Measurements from ENCODE around the gene C12orf54. TPM values are rescaled to one million over a fixed set of nuclear protein-coding genes. Genes with fewer than 3 reads are reported as not detected.
"Not testable (repeated sequence)": the region's sequence is repeated elsewhere in the genome, so short reads cannot be mapped to it uniquely, and the experiment has no call there.

The C12orf54 gene
- total RNA-seq, 2 donors from 2014 or later, result not detected

DNA sequence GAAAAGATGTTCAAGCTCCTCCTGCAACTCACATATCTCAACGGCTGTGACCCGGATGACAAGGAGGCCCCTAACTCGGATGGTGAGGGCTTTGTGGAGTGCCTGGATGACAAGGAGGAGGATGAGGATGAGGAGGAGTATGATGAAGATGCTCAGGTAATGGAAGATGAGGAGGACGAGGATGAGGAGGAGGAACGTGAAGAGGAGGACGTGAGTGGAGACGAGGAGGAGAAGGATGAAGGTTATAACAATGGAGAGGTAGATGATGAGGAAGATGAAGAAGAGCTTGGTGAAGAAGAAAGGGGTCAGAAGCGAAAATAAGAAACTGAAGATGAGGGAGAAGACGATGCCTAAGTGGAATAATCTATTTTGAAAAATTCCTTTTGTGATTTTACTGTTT, 9.2 kb upstream of the C12orf54 start:
- H3K27ac Mint-ChIP-seq, result no peak overlapping the region
- WGBS, 2 experiments (ENCODE audit: insufficient coverage in 1 of 2, insufficient read length in 1 of 2), result 77 to 78% methylated on average over 6 to 8 of the region's 9 CpGs
- no peaks in the 10 kb centered on the region for H3K4me1 Mint-ChIP-seq
- no peaks in the 10 kb centered on the region for H3K4me1 ChIP-seq (ENCODE audit: control insufficient read depth, insufficient read depth, low read length)
- TF ChIP-seq, protein P1, sequence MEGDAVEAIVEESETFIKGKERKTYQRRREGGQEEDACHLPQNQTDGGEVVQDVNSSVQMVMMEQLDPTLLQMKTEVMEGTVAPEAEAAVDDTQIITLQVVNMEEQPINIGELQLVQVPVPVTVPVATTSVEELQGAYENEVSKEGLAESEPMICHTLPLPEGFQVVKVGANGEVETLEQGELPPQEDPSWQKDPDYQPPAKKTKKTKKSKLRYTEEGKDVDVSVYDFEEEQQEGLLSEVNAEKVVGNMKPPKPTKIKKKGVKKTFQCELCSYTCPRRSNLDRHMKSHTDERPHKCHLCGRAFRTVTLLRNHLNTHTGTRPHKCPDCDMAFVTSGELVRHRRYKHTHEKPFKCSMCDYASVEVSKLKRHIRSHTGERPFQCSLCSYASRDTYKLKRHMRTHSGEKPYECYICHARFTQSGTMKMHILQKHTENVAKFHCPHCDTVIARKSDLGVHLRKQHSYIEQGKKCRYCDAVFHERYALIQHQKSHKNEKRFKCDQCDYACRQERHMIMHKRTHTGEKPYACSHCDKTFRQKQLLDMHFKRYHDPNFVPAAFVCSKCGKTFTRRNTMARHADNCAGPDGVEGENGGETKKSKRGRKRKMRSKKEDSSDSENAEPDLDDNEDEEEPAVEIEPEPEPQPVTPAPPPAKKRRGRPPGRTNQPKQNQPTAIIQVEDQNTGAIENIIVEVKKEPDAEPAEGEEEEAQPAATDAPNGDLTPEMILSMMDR (conservative IDR thresholded peaks at IDR 0.05), result no peak
- H3K9me3 ChIP-seq (ENCODE audit: control insufficient read depth, low read length), result peaks cover 37% of the 10 kb centered on the region
- peaks cover 77% of the 10 kb centered on the region for H3K9me3 Mint-ChIP-seq
- H3K4me3 Mint-ChIP-seq, result no peak overlapping the region
- no peak for DNase-seq
- H3K27me3 ChIP-seq (ENCODE audit: control insufficient read depth, insufficient read depth, low read length, poor library complexity, severe bottlenecking), result no peaks in the 10 kb centered on the region
- peaks cover 6% of the 10 kb centered on the region for H3K27me3 Mint-ChIP-seq (ENCODE audit: insufficient read depth)
- no peak overlapping the region for H3K27ac ChIP-seq (ENCODE audit: low read depth, low read length)
- H3K4me3 ChIP-seq (ENCODE audit: low read length), result no peak overlapping the region
- H3K36me3 Mint-ChIP-seq (ENCODE audit: low read depth), result no peaks in the 10 kb centered on the region
- no peak overlapping the region for H3K9ac ChIP-seq (ENCODE audit: extremely low read depth, low read length, poor library complexity, severe bottlenecking)
- no peaks in the 10 kb centered on the region for H3K36me3 ChIP-seq (ENCODE audit: control insufficient read depth, insufficient read depth, low read length)

DNA sequence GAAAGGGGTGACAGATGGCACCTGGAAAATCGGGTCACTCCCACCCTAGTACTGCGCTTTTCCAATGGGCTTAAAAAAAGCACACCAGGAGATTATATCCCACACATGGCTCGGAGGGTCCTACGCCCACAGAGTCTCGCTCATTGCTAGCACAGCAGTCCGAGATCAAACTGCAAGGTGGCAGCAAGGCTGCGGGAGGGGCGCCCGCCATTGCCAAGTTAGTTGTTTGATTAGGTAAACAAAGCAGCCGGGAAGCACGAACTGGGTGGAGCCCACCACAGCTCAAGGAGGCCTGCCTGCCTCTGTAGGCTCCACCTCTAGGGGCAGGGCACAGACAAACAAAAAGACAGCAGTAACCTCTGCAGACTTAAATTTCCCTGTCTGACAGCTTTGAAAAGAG, 7.8 kb upstream of the C12orf54 start:
- H3K27me3 Mint-ChIP-seq (ENCODE audit: insufficient read depth); H3K4me3 ChIP-seq (ENCODE audit: low read length); H3K27me3 ChIP-seq (ENCODE audit: control insufficient read depth, insufficient read depth, low read length, poor library complexity, severe bottlenecking); H3K36me3 Mint-ChIP-seq (ENCODE audit: low read depth); H3K4me1 ChIP-seq (ENCODE audit: control insufficient read depth, insufficient read depth, low read length); H3K4me1 Mint-ChIP-seq; H3K4me3 Mint-ChIP-seq; H3K27ac ChIP-seq (ENCODE audit: low read depth, low read length); H3K27ac Mint-ChIP-seq; DNase-seq; H3K36me3 ChIP-seq (ENCODE audit: control insufficient read depth, insufficient read depth, low read length); H3K9ac ChIP-seq (ENCODE audit: extremely low read depth, low read length, poor library complexity, severe bottlenecking): not testable (repeated sequence)
- H3K9me3 ChIP-seq (ENCODE audit: control insufficient read depth, low read length), result peaks cover 24% of the 10 kb centered on the region
- WGBS, 2 experiments (ENCODE audit: insufficient coverage in 1 of 2, insufficient read length in 1 of 2), result 82% methylated on average over 11 of the region's 11 CpGs; no CpG with 5 or more reads in 1 of the 2 experiments
- H3K9me3 Mint-ChIP-seq, result peaks cover 69% of the 10 kb centered on the region

DNA sequence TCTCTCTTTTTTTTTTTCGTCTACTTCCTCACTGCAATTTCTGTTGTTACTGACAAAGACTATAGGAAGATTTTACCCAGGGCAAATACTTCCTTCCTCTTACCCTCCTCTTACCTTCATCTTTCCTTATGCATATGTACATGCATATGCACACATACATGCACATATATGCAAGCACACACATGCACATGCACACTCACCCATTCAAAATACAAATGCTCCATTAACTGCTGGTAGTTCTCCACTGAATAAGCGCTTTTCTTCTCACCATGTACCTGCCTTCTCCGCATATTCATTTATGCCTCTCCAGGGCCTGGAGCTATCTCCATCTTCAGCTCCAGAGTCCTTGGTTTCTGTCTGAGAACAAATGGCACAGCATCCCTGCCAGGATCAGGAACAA, 632 bp downstream of the C12orf54 start:
- peaks cover 8% of the 10 kb centered on the region for H3K27me3 ChIP-seq (ENCODE audit: control insufficient read depth, insufficient read depth, low read length, poor library complexity, severe bottlenecking)
- no peak overlapping the region for H3K4me3 ChIP-seq (ENCODE audit: low read length)
- Mint-ChIP-seq H3K27ac (no peak overlapping the region), H3K4me1 (no peaks in the 10 kb centered on the region), H3K9me3 (peaks cover 16% of the 10 kb centered on the region), H3K4me3 (no peak overlapping the region), H3K36me3 (ENCODE audit: low read depth) (no peaks in the 10 kb centered on the region), H3K27me3 (ENCODE audit: insufficient read depth) (peaks cover 4% of the 10 kb centered on the region)
- no peaks in the 10 kb centered on the region for H3K9me3 ChIP-seq (ENCODE audit: control insufficient read depth, low read length)
- no peaks in the 10 kb centered on the region for H3K4me1 ChIP-seq (ENCODE audit: control insufficient read depth, insufficient read depth, low read length)
- 88 to 100% methylated on average over 2 to 3 of the region's 3 CpGs for WGBS, 2 experiments (ENCODE audit: insufficient coverage in 1 of 2, insufficient read length in 1 of 2)
- no peaks in the 10 kb centered on the region for H3K36me3 ChIP-seq (ENCODE audit: control insufficient read depth, insufficient read depth, low read length)
- H3K27ac ChIP-seq (ENCODE audit: low read depth, low read length), result no peak overlapping the region
- no peak overlapping the region for H3K9ac ChIP-seq (ENCODE audit: extremely low read depth, low read length, poor library complexity, severe bottlenecking)
- DNase-seq, result no peak
- TF ChIP-seq, protein P1 (conservative IDR thresholded peaks at IDR 0.05), result no peak

DNA sequence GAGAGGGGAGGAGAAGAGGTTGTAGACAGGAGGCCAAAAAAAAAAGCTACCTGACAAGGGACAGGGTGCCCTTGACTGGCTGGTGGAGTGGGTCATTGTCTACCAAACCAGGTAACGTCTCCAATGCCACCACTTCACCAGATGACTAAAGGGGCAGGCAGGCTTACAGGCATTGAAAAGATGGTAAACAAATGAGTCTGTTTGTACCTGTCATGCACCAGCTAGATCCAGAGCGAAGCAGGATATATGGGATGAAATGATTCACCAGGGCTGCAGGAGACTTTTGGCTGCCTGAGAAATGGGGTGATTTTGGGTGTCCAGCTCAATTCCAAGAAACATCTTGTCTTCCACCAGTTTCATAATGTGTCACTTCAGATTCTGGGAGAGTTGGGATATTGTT, 4.0 kb downstream of the C12orf54 start:
- Histone ChIP-seq H3K9ac (ENCODE audit: extremely low read depth, low read length, poor library complexity, severe bottlenecking) (no peak overlapping the region), H3K27me3 (ENCODE audit: control insufficient read depth, insufficient read depth, low read length, poor library complexity, severe bottlenecking) (peaks cover 8% of the 10 kb centered on the region), H3K9me3 (ENCODE audit: control insufficient read depth, low read length) (no peaks in the 10 kb centered on the region), H3K36me3 (ENCODE audit: control insufficient read depth, insufficient read depth, low read length) (no peaks in the 10 kb centered on the region), H3K27ac (ENCODE audit: low read depth, low read length) (no peak overlapping the region), H3K4me1 (ENCODE audit: control insufficient read depth, insufficient read depth, low read length) (no peaks in the 10 kb centered on the region), H3K4me3 (ENCODE audit: low read length) (no peak overlapping the region)
- DNase-seq, result no peak
- Mint-ChIP-seq H3K4me3 (no peak overlapping the region), H3K4me1 (no peaks in the 10 kb centered on the region), H3K27ac (no peak overlapping the region), H3K36me3 (ENCODE audit: low read depth) (no peaks in the 10 kb centered on the region), H3K27me3 (ENCODE audit: insufficient read depth) (peaks cover 3% of the 10 kb centered on the region), H3K9me3 (peaks cover 2% of the 10 kb centered on the region)
- TF ChIP-seq, protein P1 (conservative IDR thresholded peaks at IDR 0.05), result no peak
- WGBS, 2 experiments (ENCODE audit: insufficient coverage in 1 of 2, insufficient read length in 1 of 2), result 75 to 100% methylated on average over 2 of the region's 2 CpGs

Data from endodermal cell (in vitro differentiated cells).